ENCODE results near the gene AKAP14. TPM values are rescaled to one million over a fixed set of nuclear protein-coding genes. Genes with fewer than 3 reads are reported as not detected.

The AKAP14 gene
- total and polyA plus RNA-seq, 2 of the 4 experiments (the other 2 are of a cell fraction) = not detected

DNA sequence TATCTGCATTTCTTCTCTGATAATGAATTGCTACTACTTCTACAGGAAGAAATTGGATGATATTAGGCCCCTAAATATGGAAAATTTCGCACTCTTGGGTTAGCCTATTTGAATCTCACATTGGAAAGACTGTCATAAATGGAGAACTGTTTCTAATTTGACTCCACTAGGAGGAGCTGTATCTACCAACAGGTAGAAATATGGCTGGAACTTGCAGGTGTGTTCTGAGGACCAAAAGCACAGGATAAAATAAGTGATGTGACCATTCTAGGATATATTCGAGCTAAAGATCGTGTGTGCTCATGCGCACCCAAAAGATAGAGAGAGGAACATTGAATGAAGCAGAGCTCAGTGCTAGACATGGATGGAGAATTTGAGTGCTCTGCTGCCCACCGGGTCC, 52.7 kb downstream of the AKAP14 start:
- no peak overlapping the region for H3K23ac ChIP-seq (ENCODE audit: low read depth, low read length)
- CTCF ChIA-PET = no interaction called here
- no peaks in the 10 kb centered on the region for H4K20me1 ChIP-seq (ENCODE audit: insufficient read depth, low read length)
- in situ Hi-C loops (cut with MboI; ENCODE audit: low sequenced_read_pairs) = no loop called here
- H3K4me2 ChIP-seq (ENCODE audit: low read depth, low read length) = no peak overlapping the region
- no peak overlapping the region for H3K56ac ChIP-seq (ENCODE audit: extremely low read depth, insufficient read depth, low read length)
- no peak overlapping the region for H3K27ac ChIP-seq (ENCODE audit: insufficient read depth, low read length)
- no peaks in the 10 kb centered on the region for H3K4me1 ChIP-seq (ENCODE audit: control insufficient read depth, insufficient read depth, low read length)
- no peaks in the 10 kb centered on the region for H3K36me3 ChIP-seq (ENCODE audit: control insufficient read depth, insufficient read depth, low read length)
- no CpG with 5 or more reads among the region's 5 CpGs for WGBS, 2 experiments (ENCODE audit: extremely low coverage in 2 of 2, insufficient read length in 1 of 2)
- no peaks in the 10 kb centered on the region for H3K9me3 ChIP-seq (ENCODE audit: control insufficient read depth, insufficient read depth, low read length)
- H4K91ac ChIP-seq (ENCODE audit: insufficient read depth, low read depth, low read length) = no peak overlapping the region
- ATAC-seq (ENCODE audit: low read depth) (no peak), DNase-seq (no peak)
- H3K27me3 ChIP-seq (ENCODE audit: control insufficient read depth, insufficient read depth, low read length) = no peaks in the 10 kb centered on the region
- no peaks in the 10 kb centered on the region for H3K79me1 ChIP-seq (ENCODE audit: low read depth in 1 of 2, low read length in 2 of 2)
- dilution Hi-C loops (cut with HindIII; ENCODE audit: low sequenced_read_pairs, unreplicated experiment) = no loop called here
- H3K14ac ChIP-seq (replicated peaks; ENCODE audit: low read depth, low read length) = no peak overlapping the region
- no peak overlapping the region for H2AFZ ChIP-seq (replicated peaks; ENCODE audit: low read length, poor library complexity)
- no peaks in the 10 kb centered on the region for H3K9me1 ChIP-seq (ENCODE audit: insufficient read depth, low read length)
- no peak overlapping the region for H2AK9ac ChIP-seq (replicated peaks; ENCODE audit: low read depth, low read length, poor library complexity)
- no TSS peak for BruUV-seq (replicated peaks)
- no peak overlapping the region for H2BK15ac ChIP-seq (ENCODE audit: low read depth, low read length)
- no peak overlapping the region for H2BK20ac ChIP-seq (ENCODE audit: low read depth, low read length)
- H3K4ac ChIP-seq (ENCODE audit: low read depth, low read length) = no peak overlapping the region
- H3K18ac ChIP-seq (ENCODE audit: low read depth, low read length) = no peak overlapping the region
- no peak overlapping the region for H2BK120ac ChIP-seq (ENCODE audit: low read depth, low read length)
- H3K4me3 ChIP-seq (ENCODE audit: insufficient read depth, low read depth, low read length) = no peak overlapping the region
- no peak overlapping the region for H4K8ac ChIP-seq (ENCODE audit: low read depth in 2 of 2, low read length in 2 of 2)
- TF ChIP-seq CHD1 (IDR thresholded peaks at IDR 0.05; ENCODE audit: low read depth, low read length) (no peak), BHLHE40 (IDR thresholded peaks at IDR 0.05; ENCODE audit: low read depth, low read length) (no peak), POLR2A (IDR thresholded peaks at IDR 0.05; ENCODE audit: low read depth, low read length) (no peak), MAFK (IDR thresholded peaks at IDR 0.05; ENCODE audit: low read depth, low read length) (no peak), FOS (IDR thresholded peaks at IDR 0.05; ENCODE audit: low read depth, low read length) (no peak), RAD21 (IDR thresholded peaks at IDR 0.05; ENCODE audit: low read length) (no peak), RCOR1 (IDR thresholded peaks at IDR 0.05; ENCODE audit: insufficient replicate concordance, low read length) (no peak)
- TF ChIP-seq, protein P1, sequence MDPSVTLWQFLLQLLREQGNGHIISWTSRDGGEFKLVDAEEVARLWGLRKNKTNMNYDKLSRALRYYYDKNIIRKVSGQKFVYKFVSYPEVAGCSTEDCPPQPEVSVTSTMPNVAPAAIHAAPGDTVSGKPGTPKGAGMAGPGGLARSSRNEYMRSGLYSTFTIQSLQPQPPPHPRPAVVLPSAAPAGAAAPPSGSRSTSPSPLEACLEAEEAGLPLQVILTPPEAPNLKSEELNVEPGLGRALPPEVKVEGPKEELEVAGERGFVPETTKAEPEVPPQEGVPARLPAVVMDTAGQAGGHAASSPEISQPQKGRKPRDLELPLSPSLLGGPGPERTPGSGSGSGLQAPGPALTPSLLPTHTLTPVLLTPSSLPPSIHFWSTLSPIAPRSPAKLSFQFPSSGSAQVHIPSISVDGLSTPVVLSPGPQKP (IDR thresholded peaks at IDR 0.05; ENCODE audit: borderline replicate concordance, low read depth, low read length) = no peak
- TF ChIP-seq, protein P2, sequence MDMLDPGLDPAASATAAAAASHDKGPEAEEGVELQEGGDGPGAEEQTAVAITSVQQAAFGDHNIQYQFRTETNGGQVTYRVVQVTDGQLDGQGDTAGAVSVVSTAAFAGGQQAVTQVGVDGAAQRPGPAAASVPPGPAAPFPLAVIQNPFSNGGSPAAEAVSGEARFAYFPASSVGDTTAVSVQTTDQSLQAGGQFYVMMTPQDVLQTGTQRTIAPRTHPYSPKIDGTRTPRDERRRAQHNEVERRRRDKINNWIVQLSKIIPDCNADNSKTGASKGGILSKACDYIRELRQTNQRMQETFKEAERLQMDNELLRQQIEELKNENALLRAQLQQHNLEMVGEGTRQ (IDR thresholded peaks at IDR 0.05; ENCODE audit: low read depth, low read length) = no peak
- intact Hi-C loops (cut with micrococcal nuclease) = no loop called here
- no peak overlapping the region for H2AK5ac ChIP-seq (ENCODE audit: low read depth, low read length)
- POLR2A ChIA-PET (ENCODE audit: unreplicated experiment) = no interaction called here
- H4K5ac ChIP-seq (ENCODE audit: low read depth, low read length) = no peak overlapping the region
- H2BK5ac ChIP-seq (ENCODE audit: low read depth, low read length, poor library complexity, severe bottlenecking) = no peak overlapping the region
- no peak overlapping the region for H3K9ac ChIP-seq (ENCODE audit: low read depth, low read length)
